Esophagus muscularis mucosa (tissue), 4 donors: ENCODE data around the gene F13A1.

Experiments
- CTCF ChIP-seq, 3 experiments: fragments of 200-600 bp in 2 of 3; fragments of 450-650 bp in 1 of 3; sonication (generic) in 2 of 3; IDR thresholded peaks; one replicate each; pipeline ENCODE4 v1.5.1; 2017 to 2019; ENCODE audit warnings: antibody characterized with exemption in 3 of 3, mild to moderate bottlenecking in 2 of 3, moderate library complexity in 1 of 3
- EP300 ChIP-seq: sonication (generic); formaldehyde crosslinking; IDR thresholded peaks from one replicate; pipeline ENCODE4 v1.6.1; 2017; ENCODE audit warnings: antibody characterized with exemption
- POLR2A ChIP-seq: fragments of 450-650 bp; IDR thresholded peaks from one replicate; pipeline ENCODE4 v1.6.1; 2017; ENCODE audit warnings: antibody characterized with exemption, moderate library complexity, mild to moderate bottlenecking, low read depth
- POLR2AphosphoS5 ChIP-seq, 2 donors: sonication (generic); formaldehyde crosslinking; IDR thresholded peaks; one replicate each; pipeline ENCODE4 v1.6.1; 2017; ENCODE audit warnings: antibody characterized with exemption in 2 of 2

GRCh38 chr6:6332811-6333244 lies 12.4 kb upstream of the F13A1 start:
- TF ChIP-seq POLR2A = no peak
- TF ChIP-seq CTCF (IDR thresholded peaks at IDR 0.05) = no peak
- no peak for TF ChIP-seq POLR2AphosphoS5 (IDR thresholded peaks at IDR 0.05)
- TF ChIP-seq EP300 = no peak
